Breast epithelium (tissue), 3 donors: Measurements from ENCODE around the gene PRKAR2A.
"Not testable (repeated sequence)": the region's sequence is repeated elsewhere in the genome, so short reads cannot be mapped to it uniquely, and the experiment has no call there.

Source experiments
- POLR2A ChIP-seq: fragments of 450-650 bp; IDR thresholded peaks from one replicate; pipeline ENCODE4 v1.6.1; 2016; ENCODE audit warnings: antibody characterized with exemption, mild to moderate bottlenecking, moderate library complexity
- POLR2AphosphoS5 ChIP-seq, 3 donors: sonication (generic); formaldehyde crosslinking; IDR thresholded peaks; one replicate each; pipeline ENCODE4 v1.6.1; 2017; ENCODE audit warnings: antibody characterized with exemption in 3 of 3
- TF ChIP-seq, protein P1 (sequence below), 3 donors: fragments of 450-650 bp; IDR thresholded peaks; one replicate each; pipeline ENCODE4 v1.5.1; 2016 to 2017; ENCODE audit warnings: antibody characterized with exemption in 3 of 3, mild to moderate bottlenecking in 3 of 3, moderate library complexity in 3 of 3

DNA sequence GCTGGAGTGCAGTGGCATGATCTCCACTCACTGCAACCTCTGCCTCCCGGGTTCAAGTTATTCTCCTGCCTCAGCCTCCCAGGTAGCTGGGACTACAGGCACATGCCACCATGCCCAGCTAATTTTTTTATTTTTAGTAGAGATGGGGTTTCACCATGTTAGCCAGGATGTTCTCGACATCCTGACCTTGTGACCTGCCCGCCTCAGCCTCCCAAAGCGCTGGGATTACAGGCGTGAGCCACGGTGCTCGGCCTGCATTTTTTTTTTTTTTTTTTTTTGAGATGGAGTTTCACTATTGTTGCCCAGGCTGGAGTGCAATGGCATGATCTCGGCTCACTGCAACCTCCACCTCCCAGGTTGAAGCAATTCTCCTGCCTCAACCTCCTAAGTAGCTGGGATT lies 69.1 kb downstream of the PRKAR2A start:
- TF ChIP-seq, protein P1, sequence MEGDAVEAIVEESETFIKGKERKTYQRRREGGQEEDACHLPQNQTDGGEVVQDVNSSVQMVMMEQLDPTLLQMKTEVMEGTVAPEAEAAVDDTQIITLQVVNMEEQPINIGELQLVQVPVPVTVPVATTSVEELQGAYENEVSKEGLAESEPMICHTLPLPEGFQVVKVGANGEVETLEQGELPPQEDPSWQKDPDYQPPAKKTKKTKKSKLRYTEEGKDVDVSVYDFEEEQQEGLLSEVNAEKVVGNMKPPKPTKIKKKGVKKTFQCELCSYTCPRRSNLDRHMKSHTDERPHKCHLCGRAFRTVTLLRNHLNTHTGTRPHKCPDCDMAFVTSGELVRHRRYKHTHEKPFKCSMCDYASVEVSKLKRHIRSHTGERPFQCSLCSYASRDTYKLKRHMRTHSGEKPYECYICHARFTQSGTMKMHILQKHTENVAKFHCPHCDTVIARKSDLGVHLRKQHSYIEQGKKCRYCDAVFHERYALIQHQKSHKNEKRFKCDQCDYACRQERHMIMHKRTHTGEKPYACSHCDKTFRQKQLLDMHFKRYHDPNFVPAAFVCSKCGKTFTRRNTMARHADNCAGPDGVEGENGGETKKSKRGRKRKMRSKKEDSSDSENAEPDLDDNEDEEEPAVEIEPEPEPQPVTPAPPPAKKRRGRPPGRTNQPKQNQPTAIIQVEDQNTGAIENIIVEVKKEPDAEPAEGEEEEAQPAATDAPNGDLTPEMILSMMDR (IDR thresholded peaks at IDR 0.05): not testable (repeated sequence)
- not testable (repeated sequence) for TF ChIP-seq POLR2AphosphoS5 (IDR thresholded peaks at IDR 0.05); POLR2A
